HG03439 (cell line): Measurements from ENCODE around the gene EPB41L4A.
"Not testable (repeated sequence)": the region's sequence is repeated elsewhere in the genome, so short reads cannot be mapped to it uniquely, and the experiment has no call there.

Experiments
- ATAC-seq: cut with Tn5 transposase; IDR thresholded peaks from one replicate; pipeline ENCODE4 v1.9.1; 2021; ENCODE audit warnings: mild to moderate bottlenecking, moderate library complexity; ENCODE audit not compliant: unreplicated experiment

Gene EPB41L4A

DNA sequence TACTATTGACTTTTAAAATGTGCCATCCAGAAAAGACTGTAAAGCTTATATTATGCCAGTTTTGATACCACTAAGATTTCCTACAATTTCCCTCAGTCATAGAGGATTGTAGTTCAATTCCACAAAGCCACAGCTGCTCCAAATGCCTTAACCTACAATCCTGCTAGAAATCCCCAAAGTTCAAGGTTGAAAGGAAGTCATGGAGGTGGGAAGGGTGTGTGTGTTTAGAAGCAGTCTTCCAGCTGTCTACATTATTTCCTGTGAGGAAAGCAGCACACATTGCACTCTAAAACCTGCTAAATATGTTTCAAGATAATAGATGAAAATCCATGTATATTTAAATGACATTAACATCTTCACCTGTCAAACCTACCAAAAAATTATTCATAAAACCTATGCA is 11.8 kb downstream of the EPB41L4A start:
- ATAC-seq = no peak

DNA sequence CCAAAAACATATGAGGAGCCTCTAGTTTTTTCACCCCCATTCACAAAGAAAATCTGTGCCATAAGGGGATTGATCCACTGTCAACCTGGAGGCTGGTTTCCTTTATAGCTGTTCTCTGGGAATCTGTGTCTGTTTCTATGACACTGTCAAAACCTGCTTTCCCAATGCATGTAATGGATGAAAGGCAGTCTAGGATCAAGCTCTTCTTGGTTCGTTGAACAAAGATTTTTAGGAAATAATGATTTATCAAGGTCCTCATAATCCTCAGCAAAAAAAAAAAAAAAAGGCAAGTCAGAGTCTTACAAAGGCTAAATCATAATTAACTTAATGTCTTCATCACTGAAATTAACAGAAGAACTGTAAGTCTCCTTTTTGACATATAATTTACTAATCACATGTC is 16.0 kb downstream of the EPB41L4A start:
- no peak for ATAC-seq

DNA sequence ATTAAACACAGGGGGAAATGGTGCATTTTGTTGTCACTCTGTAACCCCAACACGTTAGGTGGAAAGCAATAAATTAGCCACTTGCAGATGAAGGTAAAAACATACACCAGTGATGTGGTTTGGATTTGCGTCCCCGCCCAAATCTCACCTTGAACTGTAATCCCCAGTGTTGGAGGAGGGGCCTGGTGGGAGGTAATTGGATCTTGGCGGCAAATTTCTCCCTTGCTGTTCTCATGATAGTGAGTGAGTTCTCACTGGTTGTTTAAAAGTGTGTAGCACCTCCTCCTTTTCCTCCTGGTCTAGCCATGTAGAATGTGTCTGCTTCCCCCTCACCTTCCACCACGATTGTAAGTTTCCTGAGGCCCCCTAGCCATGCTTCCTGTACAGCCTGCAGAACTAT is 17.2 kb downstream of the EPB41L4A start:
- ATAC-seq = no peak

DNA sequence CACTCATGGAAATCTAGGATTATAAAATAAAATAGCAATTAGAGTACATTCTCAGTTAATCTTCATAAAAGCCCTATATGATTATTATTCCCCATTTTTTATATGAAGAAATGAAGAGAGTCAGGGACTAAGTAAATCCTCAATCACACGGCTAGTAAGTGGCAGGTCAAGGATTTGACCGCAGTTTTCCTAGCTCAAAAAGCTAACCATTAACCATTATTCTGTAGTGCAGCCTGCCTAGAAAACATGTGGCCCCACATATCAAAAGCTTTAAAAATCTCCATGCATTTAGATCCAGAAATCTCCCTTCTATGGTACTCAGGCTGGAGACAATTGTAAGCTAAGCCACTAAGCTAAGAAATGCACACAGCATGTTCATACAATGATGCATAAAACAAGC is 21.4 kb downstream of the EPB41L4A start:
- ATAC-seq = no peak

DNA sequence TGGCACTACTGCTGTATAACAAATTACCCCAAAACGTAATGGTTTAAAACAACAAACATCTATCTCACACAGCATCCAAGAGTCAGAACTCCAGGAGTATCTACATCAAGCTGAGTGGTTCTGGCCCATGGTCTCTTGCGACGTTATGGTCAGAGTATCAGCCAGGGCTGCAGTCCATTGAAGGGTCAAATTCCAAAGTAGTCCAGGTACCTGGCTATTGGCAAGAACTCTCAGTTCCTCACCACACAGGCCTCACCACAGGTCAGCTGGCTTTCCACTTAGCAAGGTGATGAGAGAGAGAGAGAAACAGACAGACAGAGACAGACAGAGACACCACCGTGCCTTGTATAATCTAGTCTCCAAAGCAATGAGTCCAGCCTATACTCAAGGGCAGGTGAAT is 22.6 kb downstream of the EPB41L4A start:
- ATAC-seq = no peak

DNA sequence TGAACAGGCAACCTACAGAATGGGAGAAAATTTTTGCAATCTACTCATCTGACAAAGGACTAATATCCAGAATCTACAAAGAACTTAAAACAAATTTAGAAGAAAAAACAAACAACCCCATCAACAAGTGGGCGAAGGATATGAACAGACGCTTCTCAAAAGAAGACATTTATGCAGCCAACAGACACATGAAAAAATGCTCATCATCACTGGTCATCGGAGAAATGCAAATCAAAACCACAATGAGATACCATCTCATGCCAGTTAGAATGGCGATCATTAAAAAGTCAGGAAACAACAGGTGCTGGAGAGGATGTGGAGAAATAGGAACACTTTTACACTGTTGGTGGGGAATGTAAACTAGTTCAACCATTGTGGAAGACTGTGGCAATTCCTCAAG is 23.8 kb downstream of the EPB41L4A start:
- ATAC-seq = not testable (repeated sequence)

DNA sequence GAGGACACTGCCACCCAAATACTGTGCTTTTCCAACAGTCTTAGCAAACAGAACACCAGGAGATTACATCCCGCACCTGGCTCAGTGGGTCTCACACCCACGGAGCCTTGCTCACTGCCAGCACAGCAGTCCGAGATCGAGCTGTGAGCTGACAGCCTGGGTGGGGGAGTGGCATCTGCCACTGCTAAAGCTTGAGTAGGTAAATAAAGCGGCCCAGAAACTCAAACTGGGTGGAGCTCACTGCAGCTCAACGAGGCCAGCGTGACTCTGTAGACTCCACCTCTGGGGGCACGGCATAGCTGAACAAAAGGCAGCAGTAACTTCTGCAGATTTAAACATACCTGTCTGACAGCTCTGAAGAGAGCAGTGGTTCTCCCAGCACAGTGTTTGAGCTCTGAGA is 28.8 kb downstream of the EPB41L4A start:
- ATAC-seq = no peak

DNA sequence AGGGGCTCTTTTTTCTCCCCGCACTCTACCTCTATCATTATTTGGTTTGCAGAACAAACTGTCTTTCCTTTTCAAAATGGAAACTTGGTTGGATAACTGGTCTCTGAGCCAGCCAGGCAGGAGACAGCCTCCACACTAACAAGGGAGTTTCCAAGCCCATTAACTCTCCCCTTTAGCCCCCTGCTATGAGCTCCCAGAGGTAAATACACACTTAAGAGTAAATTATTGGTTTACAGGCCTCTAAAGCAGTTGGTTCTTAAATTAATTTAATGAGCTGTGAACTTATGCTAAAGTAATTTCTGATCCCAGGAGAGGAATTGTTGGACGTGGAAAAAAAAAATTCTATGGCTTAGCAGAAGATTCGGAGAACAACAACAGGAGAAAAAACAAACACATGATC is 30.3 kb downstream of the EPB41L4A start:
- ATAC-seq = no peak

DNA sequence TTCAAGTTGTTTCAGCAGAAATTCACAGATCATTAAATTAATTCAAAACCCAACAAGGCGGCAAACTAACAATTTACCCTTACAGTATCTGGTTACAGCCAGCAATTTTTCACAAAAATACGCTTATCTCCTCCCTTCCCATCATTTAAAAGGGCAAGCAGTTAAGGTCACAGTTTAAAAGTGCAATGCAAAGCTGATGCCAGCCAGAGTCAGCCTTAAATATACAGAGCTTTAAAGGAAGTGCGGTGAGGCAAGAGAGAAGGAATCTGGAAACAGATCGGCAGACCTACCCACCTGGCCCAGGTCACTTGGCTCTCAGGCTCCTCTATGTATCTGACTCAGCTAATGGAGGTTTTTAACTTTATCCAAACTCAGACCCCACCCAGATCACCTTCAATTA is 31.0 kb downstream of the EPB41L4A start:
- ATAC-seq = no peak

DNA sequence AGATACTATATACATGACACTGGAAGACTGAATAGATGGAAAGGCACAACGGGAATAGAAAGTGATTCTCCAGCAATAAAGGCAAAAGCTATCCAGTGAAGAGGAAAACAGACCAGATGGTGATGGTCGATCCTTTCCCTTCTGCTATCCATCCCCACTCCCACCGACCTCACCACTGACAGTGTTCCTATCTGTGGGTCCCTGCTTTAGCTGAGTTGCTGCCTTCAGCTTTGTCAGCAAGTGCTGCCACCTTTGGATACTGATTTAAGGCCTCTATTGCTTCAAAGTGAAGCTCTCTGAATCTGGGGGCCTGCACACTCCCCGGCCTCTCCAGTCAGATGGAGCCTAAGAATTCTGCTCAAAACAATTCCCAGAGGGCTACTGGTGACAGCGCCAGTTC is 32.3 kb downstream of the EPB41L4A start:
- no peak for ATAC-seq

DNA sequence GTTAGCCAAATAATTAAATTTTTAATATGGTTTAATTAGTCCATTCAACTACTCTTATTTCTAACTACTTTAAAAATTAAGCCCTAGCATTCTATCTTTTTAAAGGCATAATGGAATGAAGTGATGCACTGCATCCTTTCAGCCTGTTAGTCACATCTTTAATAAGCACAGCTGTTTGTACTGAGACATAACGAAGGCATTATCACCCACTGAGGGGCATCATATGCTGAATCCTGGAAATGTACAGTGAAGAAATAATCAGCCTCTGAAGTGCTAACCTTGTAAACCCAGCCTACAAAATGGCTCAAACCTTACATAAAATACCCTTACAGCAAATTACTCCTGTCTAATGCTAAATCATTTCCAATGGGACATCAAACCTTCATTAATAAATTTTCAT is 33.1 kb downstream of the EPB41L4A start:
- ATAC-seq = no peak

DNA sequence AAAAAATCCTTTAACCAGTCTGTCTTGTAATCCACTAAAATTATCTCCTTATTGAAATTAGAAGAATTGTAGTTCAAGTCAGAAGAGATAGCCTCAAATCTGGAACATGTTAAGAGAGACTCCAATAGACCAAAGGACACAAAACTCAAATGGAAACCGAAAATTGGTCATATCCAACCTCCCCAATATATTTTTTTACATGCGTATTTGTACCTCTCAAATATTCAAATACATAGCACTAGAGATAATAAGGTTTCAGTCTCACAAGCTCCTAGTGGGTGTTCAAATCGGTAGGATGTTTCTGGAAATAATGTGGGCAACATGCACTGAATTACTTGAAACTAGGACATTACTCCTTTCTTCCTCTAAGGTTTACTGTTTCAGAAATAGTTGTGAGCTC is 33.5 kb downstream of the EPB41L4A start:
- peak; percentile 66 for ATAC-seq

DNA sequence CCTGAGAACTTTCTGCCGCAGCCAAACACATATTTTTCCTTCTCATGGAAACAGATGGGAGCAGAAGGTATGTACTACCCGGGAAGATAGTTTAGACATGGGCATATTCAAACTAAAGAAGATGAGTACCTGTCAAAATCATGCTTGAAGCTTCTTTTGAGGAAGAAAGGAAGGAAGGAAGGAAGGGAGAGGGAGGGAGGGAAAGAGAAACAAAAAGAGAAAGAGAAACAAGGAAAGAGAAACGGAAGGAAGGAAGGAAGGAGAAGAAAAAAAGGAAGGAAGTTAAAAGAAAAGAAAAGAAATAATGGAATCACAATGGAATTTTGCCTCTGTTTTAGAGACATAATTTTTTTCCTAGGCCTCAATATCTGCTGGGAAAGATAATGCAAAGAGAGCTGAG is 34.6 kb downstream of the EPB41L4A start:
- no peak for ATAC-seq

DNA sequence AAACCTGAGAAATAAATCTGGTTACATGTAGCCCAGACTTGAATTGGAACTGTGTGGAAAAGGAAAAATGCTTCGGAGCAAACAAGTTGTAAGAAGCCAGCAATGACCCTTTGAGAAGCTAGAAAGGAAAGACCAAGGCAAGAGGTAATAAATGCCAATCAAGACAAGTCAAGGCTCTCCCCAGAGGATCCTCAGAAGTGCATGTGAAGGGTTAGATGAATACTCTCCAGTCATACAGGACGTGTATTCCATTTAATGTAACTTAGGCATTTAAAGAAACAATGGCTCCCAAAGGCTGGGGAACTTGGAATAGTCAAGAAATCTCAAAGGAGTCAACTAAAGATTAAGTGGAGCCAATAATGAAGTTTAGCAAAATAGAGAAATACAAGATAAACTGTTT is 36.2 kb downstream of the EPB41L4A start:
- ATAC-seq = no peak

DNA sequence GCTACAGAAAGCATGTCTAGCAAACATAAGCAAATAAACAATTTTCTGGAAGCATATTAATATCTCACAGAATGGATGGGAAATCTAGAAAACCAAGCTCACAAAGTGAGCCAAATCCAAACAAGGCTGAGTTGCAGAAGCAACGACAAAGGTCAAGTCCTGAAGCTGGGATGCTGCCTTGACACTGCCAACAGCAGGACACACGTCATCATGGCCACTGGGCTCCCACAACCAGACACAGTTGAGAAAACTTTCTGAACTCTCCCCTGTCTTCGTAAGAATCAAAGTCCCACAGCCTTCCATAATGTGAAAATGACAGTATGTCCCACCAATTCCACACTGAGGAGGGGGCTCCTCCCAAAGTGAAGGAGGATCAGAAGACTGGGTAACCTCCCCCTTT is 37.6 kb downstream of the EPB41L4A start:
- ATAC-seq = no peak

DNA sequence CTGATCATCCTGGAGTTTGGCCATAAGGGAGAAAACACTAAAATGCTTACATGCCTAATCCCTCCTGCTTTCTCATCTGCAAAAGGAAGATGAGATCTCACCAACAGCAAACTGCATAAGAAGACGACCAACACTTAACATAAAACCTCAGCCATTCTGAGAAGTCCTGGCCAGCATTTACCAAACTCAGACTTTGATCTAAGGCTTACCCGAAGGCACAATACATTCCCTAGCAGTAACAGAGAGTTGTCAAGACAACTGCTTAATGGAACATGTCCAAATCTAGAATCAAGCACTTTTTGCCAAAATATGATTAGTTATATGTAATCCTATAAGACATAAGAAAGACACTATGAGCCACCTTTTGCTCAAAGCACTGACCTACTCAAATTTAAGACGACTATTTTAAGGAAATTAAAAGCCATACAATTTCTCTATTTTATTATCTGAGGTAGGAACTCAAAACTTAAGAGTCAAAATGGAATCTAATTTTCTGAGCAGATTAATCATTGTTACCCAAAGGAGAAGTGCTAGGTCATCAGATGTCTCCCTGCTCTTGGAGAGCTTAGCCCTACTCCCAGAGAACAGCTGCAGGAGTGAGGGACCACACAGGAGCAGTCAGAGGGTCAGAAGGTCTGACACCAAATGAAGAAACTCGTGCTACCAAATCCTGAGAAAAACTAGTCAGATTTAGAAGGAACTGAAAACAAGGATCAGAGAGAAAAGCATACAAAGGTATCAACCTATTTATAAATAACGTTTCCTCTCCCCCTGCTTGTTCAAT is 39.3 kb downstream of the EPB41L4A start:
- no peak for ATAC-seq

DNA sequence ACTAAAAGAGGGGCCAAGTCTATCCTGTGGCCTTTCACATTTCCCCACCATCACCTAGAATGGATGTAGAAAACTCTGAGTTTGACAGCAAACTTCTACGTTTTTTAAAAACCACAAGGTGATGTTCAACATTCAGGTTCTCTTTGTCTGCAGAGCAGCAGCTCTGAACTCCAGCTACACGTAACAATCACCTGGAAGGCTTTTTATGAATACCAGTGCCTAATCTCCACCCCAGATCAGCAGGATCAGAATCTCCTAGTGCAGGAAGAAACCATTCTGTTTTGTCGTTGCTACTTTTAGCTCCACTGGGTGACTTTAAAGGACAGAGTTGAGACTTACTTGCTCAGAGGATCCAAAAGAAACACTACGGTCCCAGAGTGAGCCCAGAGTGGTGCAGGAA is 44.3 kb downstream of the EPB41L4A start:
- ATAC-seq = no peak

DNA sequence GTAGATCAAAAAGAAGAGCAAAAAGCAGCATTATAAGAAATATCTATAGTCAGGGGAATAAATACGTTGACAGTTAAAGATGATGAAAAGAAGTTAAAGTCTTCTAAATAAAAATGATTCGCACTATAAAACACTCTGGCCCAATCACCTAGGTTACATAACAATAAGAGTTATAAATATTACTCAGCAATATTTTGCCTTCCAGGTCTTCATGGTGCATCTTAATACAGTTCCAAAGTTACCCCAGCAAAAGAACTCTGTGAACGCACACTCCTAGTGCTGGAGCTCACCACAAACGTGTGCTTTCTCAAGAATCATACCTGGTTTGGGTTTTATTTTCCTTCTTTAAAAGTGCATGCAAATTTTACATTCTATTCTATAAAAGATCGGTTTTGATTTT is 44.7 kb downstream of the EPB41L4A start:
- no peak for ATAC-seq

DNA sequence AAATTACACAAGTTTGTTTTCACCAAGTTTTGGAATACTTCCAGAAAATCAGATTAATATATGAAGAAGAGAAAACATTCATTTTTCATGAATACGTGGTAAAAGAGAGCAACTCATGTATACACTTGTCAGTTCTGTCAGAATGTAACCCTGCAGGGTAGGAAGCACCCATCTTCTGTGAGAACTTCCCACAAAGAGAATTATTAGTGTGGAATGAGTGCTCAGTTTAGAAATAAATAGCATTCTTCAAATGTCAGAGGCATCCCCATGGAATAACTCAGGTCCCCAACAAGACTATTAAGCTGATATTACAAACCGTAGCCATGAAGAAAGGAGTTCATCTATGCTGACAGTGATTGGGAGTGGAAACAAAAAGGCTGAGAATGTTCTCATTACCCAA is 45.2 kb downstream of the EPB41L4A start:
- no peak for ATAC-seq

DNA sequence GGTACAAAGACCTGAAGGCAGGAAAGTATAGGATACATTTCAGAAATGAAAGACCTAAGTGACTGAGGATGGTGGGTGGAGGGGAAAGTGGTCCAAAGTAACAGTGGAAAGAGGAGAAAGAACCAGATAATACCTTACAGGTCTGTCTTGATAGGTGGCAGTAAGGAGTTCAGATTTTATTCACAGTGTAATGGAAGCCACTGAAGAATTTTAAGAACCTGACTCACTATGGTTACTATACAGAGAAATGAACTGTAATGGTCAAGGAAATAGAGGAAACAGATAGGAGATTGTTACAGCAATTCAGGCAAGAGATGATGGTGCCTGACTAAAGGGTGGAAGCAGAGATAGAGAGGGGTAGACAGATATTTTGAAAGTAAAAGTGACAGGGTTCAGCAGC is 46.5 kb downstream of the EPB41L4A start:
- ATAC-seq = no peak

DNA sequence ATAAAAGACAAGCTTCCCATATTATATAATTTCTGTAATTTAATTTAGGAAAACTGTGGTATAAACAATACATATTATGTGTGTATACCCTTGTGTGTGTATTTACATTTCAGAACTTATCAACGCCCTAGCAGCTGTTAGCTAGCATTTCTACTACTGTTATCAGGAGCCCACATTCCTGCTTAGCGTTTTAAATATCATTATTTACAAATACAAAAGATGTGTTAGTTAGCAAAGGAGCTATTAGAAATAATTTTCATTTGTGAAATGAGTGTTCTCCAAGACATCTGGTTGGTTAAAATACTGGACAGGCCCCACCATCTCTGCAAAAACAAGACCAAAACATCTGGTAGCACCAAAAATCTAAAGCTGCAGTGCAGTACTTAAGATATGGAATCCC is 48.0 kb downstream of the EPB41L4A start:
- ATAC-seq = no peak

DNA sequence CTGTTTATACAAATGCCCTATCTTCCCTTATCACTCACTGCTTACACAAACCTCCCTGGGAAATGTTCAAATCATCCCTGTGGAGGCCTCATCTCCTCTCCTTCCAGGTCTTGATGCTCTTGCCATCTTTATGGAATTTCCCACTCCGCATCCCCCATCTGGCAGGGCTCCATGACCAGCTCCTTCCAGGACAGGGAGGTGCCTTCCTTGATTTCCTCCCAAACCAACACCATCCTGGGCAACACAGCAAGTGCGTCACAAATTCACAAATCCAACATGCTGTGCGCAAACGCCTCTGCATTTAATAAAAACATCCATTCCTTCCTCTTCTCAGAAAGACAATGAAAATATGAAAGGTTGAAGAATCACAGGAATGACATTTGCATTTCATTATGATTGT is 51.7 kb downstream of the EPB41L4A start:
- no peak for ATAC-seq

DNA sequence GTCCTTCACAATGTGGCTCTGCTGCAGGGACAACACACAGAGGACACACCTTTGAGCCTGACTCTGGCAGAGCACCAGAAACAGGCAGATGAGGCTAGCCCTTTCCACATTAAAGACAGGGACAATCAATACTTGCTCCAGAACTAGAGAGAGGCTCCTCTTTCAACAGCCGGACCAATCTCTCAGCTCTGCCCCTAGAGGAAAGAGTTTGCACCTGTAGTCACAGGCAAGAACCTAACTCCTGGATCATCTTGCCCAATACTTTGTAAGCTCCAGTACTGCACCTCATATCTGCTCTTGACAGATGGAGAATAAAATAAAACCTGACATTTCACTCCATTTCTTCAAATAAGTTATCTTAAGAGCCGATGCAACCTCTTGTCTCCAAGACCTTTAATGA is 52.1 kb downstream of the EPB41L4A start:
- ATAC-seq = no peak
